ENCODE results near the gene ATIC.

The ATIC gene

GRCh38 chr2:215380699-215381098 is 68.8 kb downstream of the ATIC start:
- H3K4me3 ChIP-seq (ENCODE audit: low read depth, low read length), result no peak overlapping the region
- TF ChIP-seq, protein P1, sequence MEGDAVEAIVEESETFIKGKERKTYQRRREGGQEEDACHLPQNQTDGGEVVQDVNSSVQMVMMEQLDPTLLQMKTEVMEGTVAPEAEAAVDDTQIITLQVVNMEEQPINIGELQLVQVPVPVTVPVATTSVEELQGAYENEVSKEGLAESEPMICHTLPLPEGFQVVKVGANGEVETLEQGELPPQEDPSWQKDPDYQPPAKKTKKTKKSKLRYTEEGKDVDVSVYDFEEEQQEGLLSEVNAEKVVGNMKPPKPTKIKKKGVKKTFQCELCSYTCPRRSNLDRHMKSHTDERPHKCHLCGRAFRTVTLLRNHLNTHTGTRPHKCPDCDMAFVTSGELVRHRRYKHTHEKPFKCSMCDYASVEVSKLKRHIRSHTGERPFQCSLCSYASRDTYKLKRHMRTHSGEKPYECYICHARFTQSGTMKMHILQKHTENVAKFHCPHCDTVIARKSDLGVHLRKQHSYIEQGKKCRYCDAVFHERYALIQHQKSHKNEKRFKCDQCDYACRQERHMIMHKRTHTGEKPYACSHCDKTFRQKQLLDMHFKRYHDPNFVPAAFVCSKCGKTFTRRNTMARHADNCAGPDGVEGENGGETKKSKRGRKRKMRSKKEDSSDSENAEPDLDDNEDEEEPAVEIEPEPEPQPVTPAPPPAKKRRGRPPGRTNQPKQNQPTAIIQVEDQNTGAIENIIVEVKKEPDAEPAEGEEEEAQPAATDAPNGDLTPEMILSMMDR (IDR thresholded peaks at IDR 0.05; ENCODE audit: borderline replicate concordance, insufficient read depth, low read depth, low read length), result no peak

- no peak overlapping the region for H3K4me3 ChIP-seq (ENCODE audit: low read depth, low read length)
- TF ChIP-seq, protein P1 (IDR thresholded peaks at IDR 0.05; ENCODE audit: borderline replicate concordance, insufficient read depth, low read depth, low read length), result no peak
Observed at GRCh38 chr2:215382011-215382410, 70.2 kb downstream of the ATIC start.

- TF ChIP-seq, protein P1 (IDR thresholded peaks at IDR 0.05; ENCODE audit: borderline replicate concordance, insufficient read depth, low read depth, low read length), result no peak
- no peak overlapping the region for H3K4me3 ChIP-seq (ENCODE audit: low read depth, low read length)
Observed at GRCh38 chr2:215382480-215382879, 70.6 kb downstream of the ATIC start.

DNA sequence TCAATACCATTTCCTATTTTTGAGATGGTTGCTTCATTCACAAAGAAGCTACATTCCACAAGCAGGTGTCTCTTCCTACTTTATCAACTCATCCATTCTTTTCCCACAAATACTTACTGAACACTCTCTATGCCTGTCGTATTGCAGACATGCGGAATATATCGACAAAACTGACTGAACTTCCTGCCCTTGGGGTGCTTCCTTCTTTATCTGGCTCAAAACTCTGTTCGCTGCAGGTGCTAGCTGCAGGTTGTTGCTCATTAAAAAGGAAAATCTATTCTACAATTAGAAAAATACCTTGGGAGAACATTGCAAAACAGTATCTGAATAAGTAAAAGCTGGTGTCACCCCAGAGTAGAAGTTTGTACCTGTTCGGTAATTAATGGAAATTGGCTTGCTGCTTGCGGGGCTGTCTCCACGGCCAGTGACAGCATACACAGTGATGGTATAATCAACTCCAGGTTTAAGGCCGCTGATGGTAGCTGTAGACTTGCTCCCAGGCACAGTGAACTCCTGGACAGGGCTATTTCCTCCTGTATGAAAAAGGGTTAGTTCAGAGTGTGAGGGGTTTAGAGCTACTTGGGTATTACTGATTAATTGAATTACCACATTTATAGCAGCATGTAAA is 71.9 kb downstream of the ATIC start:
- TF ChIP-seq, protein P1 (IDR thresholded peaks at IDR 0.05; ENCODE audit: borderline replicate concordance, insufficient read depth, low read depth, low read length), result no peak
- H3K4me3 ChIP-seq (ENCODE audit: low read depth, low read length), result no peak overlapping the region

DNA sequence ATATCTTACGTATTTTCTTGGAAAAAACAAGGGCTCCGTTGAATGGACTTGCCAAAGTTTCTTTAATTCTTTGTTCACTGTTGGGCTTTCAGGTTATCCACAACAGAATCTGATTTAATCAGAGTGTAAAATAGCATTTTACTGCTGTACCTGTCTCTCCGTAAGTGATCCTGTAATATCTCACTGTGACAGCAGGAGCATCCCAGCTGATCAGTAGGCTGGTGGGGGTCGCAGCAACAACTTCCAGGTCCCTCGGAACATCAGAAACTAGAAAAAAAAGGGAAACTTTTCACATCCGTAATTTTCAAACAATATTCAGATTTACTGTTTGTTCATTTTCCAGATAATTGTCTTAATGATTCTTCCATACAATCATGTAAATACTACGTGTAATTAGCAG is 72.9 kb downstream of the ATIC start:
- H3K4me3 ChIP-seq (ENCODE audit: low read depth, low read length), result no peak overlapping the region
- TF ChIP-seq, protein P1 (IDR thresholded peaks at IDR 0.05; ENCODE audit: borderline replicate concordance, insufficient read depth, low read depth, low read length), result no peak

DNA sequence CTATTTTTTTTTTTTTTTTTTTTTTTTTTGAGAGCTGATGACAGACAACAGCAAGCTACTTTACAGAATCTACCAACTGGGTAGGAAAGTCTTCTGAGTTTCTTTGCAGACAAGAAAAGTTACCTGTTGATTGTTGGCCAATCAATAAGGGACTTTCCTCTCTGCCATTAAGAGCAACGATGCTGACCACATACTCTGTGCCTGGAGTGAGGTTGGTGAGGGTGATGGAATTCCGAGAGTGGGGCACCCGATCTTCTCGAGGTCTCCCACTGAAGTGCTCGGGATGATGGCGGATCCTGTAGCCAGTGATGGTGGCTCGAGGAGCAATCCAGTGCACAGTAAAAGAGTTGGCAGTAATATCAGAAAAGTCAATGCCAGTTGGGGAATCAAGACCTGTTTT is 74.7 kb downstream of the ATIC start:
- no peak overlapping the region for H3K4me3 ChIP-seq (ENCODE audit: low read depth, low read length)
- TF ChIP-seq, protein P1 (IDR thresholded peaks at IDR 0.05; ENCODE audit: borderline replicate concordance, insufficient read depth, low read depth, low read length), result no peak

- H3K4me3 ChIP-seq (ENCODE audit: low read depth, low read length), result no peak overlapping the region
- TF ChIP-seq, protein P1 (IDR thresholded peaks at IDR 0.05; ENCODE audit: borderline replicate concordance, insufficient read depth, low read depth, low read length), result no peak
Observed at GRCh38 chr2:215388002-215388728, 76.3 kb downstream of the ATIC start.

Measured in GM12875 (cell line).